NCI-H1694 treated with DMSO at 0.1 percent for 48 hours (cell line): ENCODE measurements around the gene PIK3R3.

Experiments
- DNase-seq: peaks from one replicate; lab custom pipeline; 2025; lab: John Stamatoyannopoulos, UW

The PIK3R3 gene

GRCh38 chr1:46157916-46158311 lies 25.5 kb upstream of the PIK3R3 start:
- no peak for DNase-seq

- DNase-seq: no peak
Measured at GRCh38 chr1:46153732-46154131, 21.3 kb upstream of the PIK3R3 start.

GRCh38 chr1:46153228-46153627 lies 20.8 kb upstream of the PIK3R3 start:
- no peak for DNase-seq

GRCh38 chr1:46152016-46152415 lies 19.6 kb upstream of the PIK3R3 start:
- DNase-seq: no peak

- DNase-seq: no peak
Measured at GRCh38 chr1:46150085-46150484, 17.7 kb upstream of the PIK3R3 start.

- DNase-seq: no peak
Measured at GRCh38 chr1:46148318-46148717, 15.9 kb upstream of the PIK3R3 start.

GRCh38 chr1:46137916-46138315 lies 5.5 kb upstream of the PIK3R3 start:
- no peak for DNase-seq

GRCh38 chr1:46136711-46137110 lies 4.3 kb upstream of the PIK3R3 start:
- peak; percentile 3 for DNase-seq

- DNase-seq: peak; percentile 68
Measured at GRCh38 chr1:46134660-46135331, 2.4 kb upstream of the PIK3R3 start.

GRCh38 chr1:46133781-46134350 lies 1.4 kb upstream of the PIK3R3 start:
- DNase-seq: peak; percentile 45

- no peak for DNase-seq
Measured at GRCh38 chr1:46133181-46133658, 791 bp upstream of the PIK3R3 start.

- peak; percentile 75 for DNase-seq
Measured at GRCh38 chr1:46131712-46132528, 509 bp downstream of the PIK3R3 start.

GRCh38 chr1:46131093-46131492 lies 1.3 kb downstream of the PIK3R3 start:
- peak; percentile 14 for DNase-seq

GRCh38 chr1:46130606-46131005 lies 1.8 kb downstream of the PIK3R3 start:
- peak; percentile 28 for DNase-seq

GRCh38 chr1:46130121-46130520 lies 2.3 kb downstream of the PIK3R3 start:
- DNase-seq: no peak

- DNase-seq: no peak
Measured at GRCh38 chr1:46128344-46128743, 4.1 kb downstream of the PIK3R3 start.

- DNase-seq: no peak
Measured at GRCh38 chr1:46118856-46119255, 13.6 kb downstream of the PIK3R3 start.

GRCh38 chr1:46117810-46118494 lies 14.5 kb downstream of the PIK3R3 start:
- no peak for DNase-seq

GRCh38 chr1:46114925-46115603 lies 17.4 kb downstream of the PIK3R3 start:
- DNase-seq: no peak

- no peak for DNase-seq
Measured at GRCh38 chr1:46113948-46114347, 18.5 kb downstream of the PIK3R3 start.

- no peak for DNase-seq
Measured at GRCh38 chr1:46112108-46112507, 20.3 kb downstream of the PIK3R3 start.

- no peak for DNase-seq
Measured at GRCh38 chr1:46110521-46110920, 21.9 kb downstream of the PIK3R3 start.
